Measurements from ENCODE around the gene AP1B1.
"Not testable (repeated sequence)": the region's sequence is repeated elsewhere in the genome, so short reads cannot be mapped to it uniquely, and the experiment has no call there.

Gene AP1B1

DNA sequence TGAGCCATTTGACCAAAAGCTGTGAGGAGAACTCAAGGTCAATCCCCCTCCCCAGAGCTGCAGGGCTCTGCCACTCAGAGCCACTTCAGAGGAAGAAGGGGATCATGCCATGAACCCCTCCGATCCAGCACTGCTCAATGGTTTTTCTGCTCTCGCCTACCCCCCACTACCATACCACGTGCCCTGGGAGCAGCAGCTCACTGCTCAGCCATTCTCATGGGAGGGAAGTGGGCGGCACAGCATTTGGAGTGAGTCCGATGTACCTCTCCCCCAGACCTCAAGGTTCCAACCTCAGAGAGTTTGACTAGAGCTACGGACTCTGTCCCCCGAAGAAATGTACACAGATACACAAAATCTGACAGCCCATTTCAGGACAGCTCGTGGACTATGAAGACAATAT is 34.5 kb downstream of the AP1B1 start:
- Histone ChIP-seq H3K9ac (ENCODE audit: insufficient read length) (no peak overlapping the region), H3K36me3 (ENCODE audit: insufficient read depth, low read length) (peaks cover 59% of the 10 kb centered on the region), H3K9me3 (ENCODE audit: low read depth, low read length) (no peaks in the 10 kb centered on the region), H3K27ac (no peak overlapping the region), H3K4me3 (no peak overlapping the region)
- TF ChIP-seq POLR2AphosphoS5 (IDR thresholded peaks at IDR 0.05; ENCODE audit: borderline replicate concordance, low read depth, low read length) = no peak
- TF ChIP-seq FOXP2 (optimal IDR thresholded peaks at IDR 0.05; ENCODE audit: control extremely low read depth, extremely low read length, insufficient read depth) = no peak
- no peak for TF ChIP-seq EZH2 (IDR thresholded peaks at IDR 0.05)
- DNase-seq (ENCODE audit: low read depth, low spot score) = no peak

DNA sequence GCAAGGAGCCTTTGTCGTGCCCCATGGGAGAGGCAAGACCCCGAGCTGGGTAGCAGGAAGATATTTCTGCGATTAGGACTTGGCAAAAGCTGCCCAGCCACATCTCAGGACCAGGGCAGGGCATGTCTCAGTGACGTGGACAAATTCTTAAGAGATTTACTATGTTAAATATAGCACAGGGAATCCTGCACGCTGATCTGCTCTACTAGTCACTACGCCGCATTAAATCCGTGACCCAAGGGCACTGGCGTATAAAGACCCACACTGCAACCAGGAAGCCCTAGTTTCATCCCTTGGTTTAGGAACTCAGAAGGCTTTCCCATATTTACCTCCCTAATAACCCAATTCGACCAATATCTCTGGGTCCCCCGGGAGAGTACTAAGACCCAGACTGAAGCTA is 35.1 kb downstream of the AP1B1 start:
- H3K27ac ChIP-seq = no peak overlapping the region
- H3K9ac ChIP-seq (ENCODE audit: insufficient read length) = no peak overlapping the region
- H3K4me3 ChIP-seq = no peak overlapping the region
- TF ChIP-seq FOXP2 (optimal IDR thresholded peaks at IDR 0.05; ENCODE audit: control extremely low read depth, extremely low read length, insufficient read depth) (no peak), EZH2 (IDR thresholded peaks at IDR 0.05) (no peak), POLR2AphosphoS5 (IDR thresholded peaks at IDR 0.05; ENCODE audit: borderline replicate concordance, low read depth, low read length) (no peak)
- no peaks in the 10 kb centered on the region for H3K9me3 ChIP-seq (ENCODE audit: low read depth, low read length)
- H3K36me3 ChIP-seq (ENCODE audit: insufficient read depth, low read length) = peaks cover 59% of the 10 kb centered on the region
- DNase-seq (ENCODE audit: low read depth, low spot score) = no peak

DNA sequence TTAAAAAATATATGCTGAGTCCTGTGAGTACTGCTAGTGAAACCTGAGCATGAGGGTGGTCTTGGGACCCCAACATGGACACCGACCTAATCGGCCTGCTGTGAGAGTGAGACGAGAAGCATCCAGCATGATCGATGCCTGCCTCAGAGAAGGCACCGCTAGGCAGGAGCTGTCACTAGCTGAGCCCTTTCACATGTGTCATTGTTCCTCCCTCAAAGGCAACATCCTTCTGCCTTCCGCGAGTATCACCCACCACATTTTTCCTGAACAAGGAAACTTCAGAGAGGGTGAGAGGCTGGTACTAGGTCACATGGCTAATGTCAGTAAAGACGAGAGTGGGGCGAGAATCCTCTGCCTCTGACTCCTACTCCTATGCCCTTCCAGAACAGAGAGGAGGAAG is 35.6 kb downstream of the AP1B1 start:
- TF ChIP-seq FOXP2 (optimal IDR thresholded peaks at IDR 0.05; ENCODE audit: control extremely low read depth, extremely low read length, insufficient read depth) (no peak), POLR2AphosphoS5 (IDR thresholded peaks at IDR 0.05; ENCODE audit: borderline replicate concordance, low read depth, low read length) (no peak), EZH2 (IDR thresholded peaks at IDR 0.05) (no peak)
- no peaks in the 10 kb centered on the region for H3K9me3 ChIP-seq (ENCODE audit: low read depth, low read length)
- DNase-seq (ENCODE audit: low read depth, low spot score) = no peak
- no peak overlapping the region for H3K27ac ChIP-seq
- H3K36me3 ChIP-seq (ENCODE audit: insufficient read depth, low read length) = peaks cover 60% of the 10 kb centered on the region
- no peak overlapping the region for H3K4me3 ChIP-seq
- H3K9ac ChIP-seq (ENCODE audit: insufficient read length) = no peak overlapping the region

DNA sequence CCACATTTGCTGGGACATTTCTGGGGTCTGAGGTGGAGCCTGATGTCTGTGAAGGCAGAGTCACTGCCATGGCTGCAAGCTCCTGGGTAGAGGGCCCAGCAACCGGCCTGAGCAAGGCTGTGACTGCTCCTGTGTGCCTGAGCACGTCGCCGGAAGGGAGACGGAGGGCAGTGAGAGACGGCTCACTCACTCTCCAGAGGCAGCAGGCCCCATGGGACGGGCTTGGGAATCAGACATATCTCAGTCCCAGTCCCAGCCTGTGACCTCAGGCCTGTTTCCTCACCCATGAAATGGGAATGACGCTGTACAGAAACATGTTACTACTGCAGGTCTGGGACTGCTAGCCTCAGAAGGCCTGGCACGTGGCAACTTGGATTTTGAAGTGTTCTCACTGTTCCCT is 36.5 kb downstream of the AP1B1 start:
- Histone ChIP-seq H3K9me3 (ENCODE audit: low read depth, low read length) (no peaks in the 10 kb centered on the region), H3K27ac (no peak overlapping the region), H3K36me3 (ENCODE audit: insufficient read depth, low read length) (peaks cover 66% of the 10 kb centered on the region), H3K4me3 (no peak overlapping the region), H3K9ac (ENCODE audit: insufficient read length) (no peak overlapping the region)
- no peak for DNase-seq (ENCODE audit: low read depth, low spot score)
- TF ChIP-seq FOXP2 (optimal IDR thresholded peaks at IDR 0.05; ENCODE audit: control extremely low read depth, extremely low read length, insufficient read depth) (no peak), POLR2AphosphoS5 (IDR thresholded peaks at IDR 0.05; ENCODE audit: borderline replicate concordance, low read depth, low read length) (no peak), EZH2 (IDR thresholded peaks at IDR 0.05) (no peak)

DNA sequence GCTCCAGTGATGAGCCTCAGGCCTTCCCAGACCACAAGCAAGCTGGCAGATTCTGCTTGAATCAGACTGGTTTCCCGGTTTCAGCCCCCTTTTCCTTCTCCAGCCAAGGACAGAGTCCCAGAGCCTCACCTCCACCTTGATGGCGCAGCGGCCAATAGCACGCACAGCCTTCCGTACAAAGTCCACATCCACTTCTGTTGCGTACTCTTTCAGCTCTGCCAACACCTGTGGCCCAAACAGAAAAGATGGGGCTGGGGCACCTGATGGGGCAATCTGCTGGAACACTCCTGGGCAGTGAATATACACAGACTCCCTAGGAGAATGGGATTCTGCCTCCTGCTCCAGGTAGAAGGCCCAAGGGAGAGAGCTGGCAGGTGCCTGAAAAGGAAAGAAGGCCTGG is 37.3 kb downstream of the AP1B1 start:
- no peak overlapping the region for H3K27ac ChIP-seq
- no peaks in the 10 kb centered on the region for H3K9me3 ChIP-seq (ENCODE audit: low read depth, low read length)
- TF ChIP-seq EZH2 (IDR thresholded peaks at IDR 0.05) = no peak
- no peak for TF ChIP-seq POLR2AphosphoS5 (IDR thresholded peaks at IDR 0.05; ENCODE audit: borderline replicate concordance, low read depth, low read length)
- no peak for TF ChIP-seq FOXP2 (optimal IDR thresholded peaks at IDR 0.05; ENCODE audit: control extremely low read depth, extremely low read length, insufficient read depth)
- H3K4me3 ChIP-seq = no peak overlapping the region
- no peak overlapping the region for H3K9ac ChIP-seq (ENCODE audit: insufficient read length)
- no peak for DNase-seq (ENCODE audit: low read depth, low spot score)
- H3K36me3 ChIP-seq (ENCODE audit: insufficient read depth, low read length) = peaks cover 69% of the 10 kb centered on the region

DNA sequence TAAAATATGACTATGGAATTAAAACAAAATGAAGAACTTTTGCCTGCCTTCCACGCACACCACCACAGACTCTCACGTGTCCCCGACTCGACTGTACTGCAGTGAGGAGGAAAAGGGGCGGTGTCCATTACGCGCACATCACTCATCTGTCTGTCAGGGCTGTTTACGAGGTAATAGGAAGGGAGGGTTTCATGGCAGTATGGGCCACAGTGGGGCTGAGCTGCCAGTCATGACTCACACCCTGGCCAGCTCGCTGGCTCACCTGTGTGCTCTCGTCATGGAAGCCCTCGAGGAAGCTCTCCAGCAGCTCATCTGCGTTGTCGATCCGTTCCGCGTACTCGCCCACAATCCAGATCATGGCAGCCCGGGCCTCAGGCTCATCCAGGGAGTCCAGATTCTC is 39.4 kb downstream of the AP1B1 start:
- H3K4me3 ChIP-seq = no peak overlapping the region
- peaks cover 60% of the 10 kb centered on the region; the same call in 1 of the 2 replicates for H3K36me3 ChIP-seq (ENCODE audit: insufficient read depth, low read length)
- TF ChIP-seq FOXP2 (optimal IDR thresholded peaks at IDR 0.05; ENCODE audit: control extremely low read depth, extremely low read length, insufficient read depth) (no peak), EZH2 (IDR thresholded peaks at IDR 0.05) (no peak), POLR2AphosphoS5 (IDR thresholded peaks at IDR 0.05; ENCODE audit: borderline replicate concordance, low read depth, low read length) (no peak)
- no peak overlapping the region for H3K27ac ChIP-seq
- H3K9ac ChIP-seq (ENCODE audit: insufficient read length) = no peak overlapping the region
- no peaks in the 10 kb centered on the region for H3K9me3 ChIP-seq (ENCODE audit: low read depth, low read length)
- DNase-seq (ENCODE audit: low read depth, low spot score) = no peak

DNA sequence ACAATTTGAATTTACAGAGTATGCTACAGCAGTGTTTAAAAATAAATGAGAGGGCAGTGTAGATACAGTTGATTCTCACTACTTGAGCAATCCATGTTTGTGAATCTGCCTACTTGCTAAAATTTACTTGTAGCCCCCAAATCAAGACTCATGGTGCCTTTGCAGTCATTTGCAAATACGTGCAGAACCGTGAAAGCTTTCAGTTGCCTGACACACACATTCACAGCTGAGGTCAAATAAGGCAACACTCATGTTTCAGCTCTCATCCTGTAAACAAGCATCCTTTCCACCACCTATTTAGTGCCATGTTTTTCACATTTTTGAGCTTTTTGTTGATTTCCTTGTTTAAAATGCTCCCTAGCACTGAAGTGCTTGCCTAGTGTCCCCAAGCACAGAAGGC is 40.3 kb downstream of the AP1B1 start:
- H3K36me3 ChIP-seq (ENCODE audit: insufficient read depth, low read length) = peaks cover 50% of the 10 kb centered on the region; the same call in 1 of the 2 replicates
- no peak overlapping the region for H3K9ac ChIP-seq (ENCODE audit: insufficient read length)
- H3K4me3 ChIP-seq = no peak overlapping the region
- H3K27ac ChIP-seq = no peak overlapping the region
- H3K9me3 ChIP-seq (ENCODE audit: low read depth, low read length) = no peaks in the 10 kb centered on the region
- no peak for DNase-seq (ENCODE audit: low read depth, low spot score)
- TF ChIP-seq FOXP2 (optimal IDR thresholded peaks at IDR 0.05; ENCODE audit: control extremely low read depth, extremely low read length, insufficient read depth) (no peak), POLR2AphosphoS5 (IDR thresholded peaks at IDR 0.05; ENCODE audit: borderline replicate concordance, low read depth, low read length) (no peak), EZH2 (IDR thresholded peaks at IDR 0.05) (no peak)

DNA sequence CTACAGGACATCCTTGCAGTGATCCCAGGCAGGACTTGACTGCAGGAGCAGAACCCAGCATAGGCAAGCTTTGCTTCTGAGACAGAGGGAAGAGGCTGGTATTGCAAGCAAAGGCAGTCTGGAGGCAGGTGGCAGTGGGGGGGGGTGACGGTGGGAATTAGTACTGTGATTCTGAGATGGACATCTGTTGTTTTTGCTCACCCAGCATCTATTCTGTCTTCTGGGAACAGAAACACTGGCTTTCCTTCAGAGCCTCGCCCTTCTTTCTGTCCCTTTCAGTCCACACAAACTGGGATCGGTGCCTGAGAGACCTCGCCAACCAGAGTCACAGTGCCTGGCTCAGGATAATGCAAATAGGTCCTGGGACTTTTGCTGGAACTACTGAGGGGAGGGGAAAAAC is 41.7 kb downstream of the AP1B1 start:
- Histone ChIP-seq H3K9me3 (ENCODE audit: low read depth, low read length) (no peaks in the 10 kb centered on the region), H3K27ac (no peak overlapping the region), H3K36me3 (ENCODE audit: insufficient read depth, low read length) (peaks cover 45% of the 10 kb centered on the region; the same call in 1 of the 2 replicates), H3K9ac (ENCODE audit: insufficient read length) (no peak overlapping the region), H3K4me3 (no peak overlapping the region)
- no peak for TF ChIP-seq POLR2AphosphoS5 (IDR thresholded peaks at IDR 0.05; ENCODE audit: borderline replicate concordance, low read depth, low read length)
- no peak for DNase-seq (ENCODE audit: low read depth, low spot score)

DNA sequence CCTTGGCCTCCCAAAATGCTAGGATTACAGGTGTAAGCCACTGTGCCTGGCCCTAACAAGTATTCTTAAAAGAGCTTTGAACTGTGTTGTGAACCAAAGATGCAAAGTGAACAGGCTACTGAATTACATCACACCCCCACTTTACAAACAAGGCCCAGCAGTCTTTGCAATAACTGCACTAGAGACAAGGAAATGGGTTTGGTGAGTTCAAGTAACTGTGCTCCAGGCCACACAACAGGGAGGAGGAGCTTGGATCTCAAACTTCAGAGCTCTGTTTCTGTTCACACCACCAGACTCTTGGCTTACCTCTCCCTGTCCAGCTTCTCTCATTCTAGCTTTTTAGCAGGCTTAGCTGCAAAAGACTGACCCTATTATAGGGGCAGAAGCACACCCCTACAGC is 42.4 kb downstream of the AP1B1 start:
- Histone ChIP-seq H3K4me3 (no peak overlapping the region), H3K36me3 (ENCODE audit: insufficient read depth, low read length) (peaks cover 44% of the 10 kb centered on the region; the same call in 1 of the 2 replicates), H3K9ac (ENCODE audit: insufficient read length) (no peak overlapping the region), H3K27ac (no peak overlapping the region), H3K9me3 (ENCODE audit: low read depth, low read length) (no peaks in the 10 kb centered on the region)
- no peak for DNase-seq (ENCODE audit: low read depth, low spot score)
- no peak for TF ChIP-seq POLR2AphosphoS5 (IDR thresholded peaks at IDR 0.05; ENCODE audit: borderline replicate concordance, low read depth, low read length)
- no peak for TF ChIP-seq FOXP2 (optimal IDR thresholded peaks at IDR 0.05; ENCODE audit: control extremely low read depth, extremely low read length, insufficient read depth)
- TF ChIP-seq EZH2 (IDR thresholded peaks at IDR 0.05) = no peak

DNA sequence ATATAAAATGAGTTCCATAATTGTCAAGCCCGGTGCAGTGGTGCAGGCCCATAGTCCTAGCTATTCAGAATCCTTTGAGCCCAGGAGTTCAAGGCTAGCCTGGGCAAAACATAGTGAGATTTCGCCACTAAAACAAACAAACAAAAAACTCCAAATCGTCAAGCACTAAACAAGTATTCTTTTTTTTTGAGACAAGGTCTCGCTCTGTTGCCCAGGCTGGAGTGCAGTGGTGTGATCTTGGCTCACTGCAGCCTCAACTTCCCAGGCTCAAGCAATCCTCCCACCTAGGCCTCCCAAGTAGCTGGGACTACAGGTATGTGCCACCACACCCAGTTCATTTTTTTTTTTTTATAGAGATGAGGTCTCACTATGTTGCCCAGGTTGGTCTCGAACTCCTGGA is 43.5 kb downstream of the AP1B1 start:
- H3K9me3 ChIP-seq (ENCODE audit: low read depth, low read length); DNase-seq (ENCODE audit: low read depth, low spot score); H3K27ac ChIP-seq; H3K9ac ChIP-seq (ENCODE audit: insufficient read length); H3K4me3 ChIP-seq: not testable (repeated sequence)
- H3K36me3 ChIP-seq (ENCODE audit: insufficient read depth, low read length) = peaks cover 50% of the 10 kb centered on the region; the same call in 1 of the 2 replicates
